CD4-positive, alpha-beta T cell treated with Interleukin-6 for 4 hours (primary cell): ENCODE measurements around the gene RXRA.

ENCODE experiments used
- DNase-seq: peaks from one replicate; pipeline ENCODE4 v3.0.0-alpha.2; 2020; ENCODE audit warnings: mixed read lengths

Gene RXRA

DNA sequence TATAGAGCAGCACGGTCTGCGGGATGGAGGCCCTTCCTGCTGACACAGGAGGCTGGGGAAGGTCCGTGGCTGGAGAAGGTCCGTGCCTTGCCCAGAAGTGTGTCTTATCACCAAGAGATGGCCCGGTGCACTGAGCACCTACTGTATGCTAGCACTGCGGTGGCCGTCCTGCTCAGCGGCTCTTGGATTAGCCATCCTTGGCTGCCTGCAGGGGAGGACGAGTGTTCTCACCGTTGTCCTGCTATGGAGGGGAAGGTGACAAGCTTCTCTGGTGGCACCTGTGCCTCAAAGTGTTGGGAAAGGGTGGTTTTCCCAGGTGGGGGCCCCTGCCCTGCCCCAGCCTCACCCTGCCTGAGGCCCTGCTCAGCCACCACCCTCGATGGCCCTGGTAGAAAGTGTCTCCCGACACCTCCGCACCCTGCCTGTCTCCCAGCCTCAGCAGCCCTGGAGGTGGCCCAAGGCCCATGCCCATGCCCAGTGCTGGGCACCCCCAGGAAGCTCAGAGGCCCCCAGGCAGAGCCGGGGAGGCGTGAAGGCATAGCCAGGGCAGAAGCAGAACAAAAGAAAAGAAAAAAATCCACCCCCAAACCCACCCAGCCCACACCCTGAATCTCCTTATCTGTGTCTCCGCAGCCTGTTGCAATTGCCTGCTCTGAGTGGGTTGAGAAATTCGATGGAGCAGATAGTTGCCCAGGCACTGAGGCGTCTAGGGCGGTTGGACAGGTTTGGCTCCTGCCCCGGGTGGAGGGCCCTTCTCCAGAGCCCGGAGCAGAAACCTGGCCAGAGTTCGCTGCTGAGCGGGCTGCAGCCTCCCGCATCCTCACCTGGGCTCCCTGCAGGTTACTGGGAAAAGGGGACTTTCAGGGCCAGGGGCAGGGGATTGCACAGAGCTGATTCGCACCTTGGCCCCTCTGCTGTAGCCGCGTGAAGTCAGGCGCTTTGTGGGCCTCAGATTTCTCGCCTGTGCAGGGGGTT lies 30.5 kb downstream of the RXRA start:
- DNase-seq: no peak

DNA sequence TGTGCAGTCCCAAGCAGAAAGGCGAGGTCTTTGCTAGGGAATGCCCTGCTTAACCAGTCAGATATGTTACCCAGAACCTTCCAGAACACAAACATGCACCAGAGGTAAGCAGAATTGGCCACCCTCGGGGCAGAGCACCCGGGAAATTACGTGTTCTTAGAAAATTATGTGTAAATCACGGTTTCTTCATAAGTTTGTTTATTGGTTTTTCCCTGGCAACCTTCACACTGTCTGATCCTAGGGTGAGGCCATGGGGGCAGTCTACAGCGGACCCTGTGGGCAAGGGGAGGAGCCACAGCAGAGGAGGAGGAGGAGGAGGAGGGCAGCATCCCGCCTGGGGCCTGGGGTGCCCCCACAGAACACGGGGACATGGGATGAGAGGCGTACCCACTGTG lies 31.4 kb downstream of the RXRA start:
- no peak for DNase-seq

DNA sequence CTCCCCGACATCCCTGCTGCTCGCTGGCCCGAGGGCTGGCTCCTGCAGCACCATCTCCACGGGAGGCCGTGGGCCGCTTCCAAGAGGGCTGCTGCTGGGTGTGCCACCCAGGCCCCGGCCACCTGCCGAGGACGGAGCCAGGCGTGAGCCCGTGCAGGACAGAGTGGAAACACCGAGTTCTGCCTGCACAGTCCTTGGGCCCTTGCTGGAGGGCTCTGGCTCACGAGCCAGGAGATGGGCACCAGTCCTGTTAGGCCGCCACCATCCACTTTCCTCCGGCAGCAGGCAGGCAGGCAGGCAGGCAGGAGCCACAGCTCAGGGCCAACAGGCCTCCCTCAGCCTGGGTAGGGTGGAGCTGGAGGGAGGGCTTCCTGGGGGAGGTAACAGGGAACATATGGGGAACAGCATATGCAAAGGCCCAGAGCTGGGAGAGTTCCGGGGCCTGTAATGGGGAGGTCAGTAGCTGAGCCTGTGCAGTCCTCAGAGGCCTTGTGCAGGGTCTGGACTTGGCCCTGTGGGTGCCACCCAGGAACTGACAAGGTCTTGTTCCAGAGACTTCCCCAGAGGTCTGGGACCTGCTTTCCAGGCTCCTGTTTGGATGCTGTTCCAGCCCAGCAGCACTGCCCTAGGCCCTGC lies 31.9 kb downstream of the RXRA start:
- no peak for DNase-seq

DNA sequence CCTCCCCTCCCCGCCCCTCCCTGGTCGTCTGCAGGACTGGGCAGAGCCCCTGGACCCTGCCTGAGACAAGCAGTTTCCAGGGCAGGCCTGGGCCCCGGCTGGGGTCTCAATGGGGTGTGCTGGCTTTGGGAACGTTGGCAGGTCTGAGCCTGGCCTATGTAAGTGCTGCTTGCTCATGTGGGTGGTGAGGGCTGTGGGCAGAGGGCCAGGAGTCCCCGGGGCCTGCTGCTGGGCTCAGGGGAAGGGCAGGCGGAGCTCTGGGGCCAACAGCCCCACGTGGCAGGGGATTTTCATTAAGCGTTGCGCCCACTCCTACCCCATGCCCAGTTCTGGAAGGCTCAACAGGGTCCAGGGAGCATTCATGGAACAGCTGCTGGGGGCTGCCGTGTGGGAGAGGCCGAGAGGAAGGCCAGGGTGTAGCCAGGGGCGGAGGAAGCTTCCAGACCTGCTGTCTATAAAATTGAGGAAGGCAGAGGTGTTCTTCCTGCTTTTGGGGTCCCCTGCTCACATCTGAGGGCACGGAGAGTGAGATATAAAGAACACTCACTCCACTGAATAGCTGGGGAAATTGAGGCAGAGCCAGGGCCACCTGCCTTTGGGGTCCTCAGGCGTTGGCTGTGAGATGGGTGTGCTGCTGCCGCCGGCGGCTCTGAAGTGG lies 32.5 kb downstream of the RXRA start:
- no peak for DNase-seq

DNA sequence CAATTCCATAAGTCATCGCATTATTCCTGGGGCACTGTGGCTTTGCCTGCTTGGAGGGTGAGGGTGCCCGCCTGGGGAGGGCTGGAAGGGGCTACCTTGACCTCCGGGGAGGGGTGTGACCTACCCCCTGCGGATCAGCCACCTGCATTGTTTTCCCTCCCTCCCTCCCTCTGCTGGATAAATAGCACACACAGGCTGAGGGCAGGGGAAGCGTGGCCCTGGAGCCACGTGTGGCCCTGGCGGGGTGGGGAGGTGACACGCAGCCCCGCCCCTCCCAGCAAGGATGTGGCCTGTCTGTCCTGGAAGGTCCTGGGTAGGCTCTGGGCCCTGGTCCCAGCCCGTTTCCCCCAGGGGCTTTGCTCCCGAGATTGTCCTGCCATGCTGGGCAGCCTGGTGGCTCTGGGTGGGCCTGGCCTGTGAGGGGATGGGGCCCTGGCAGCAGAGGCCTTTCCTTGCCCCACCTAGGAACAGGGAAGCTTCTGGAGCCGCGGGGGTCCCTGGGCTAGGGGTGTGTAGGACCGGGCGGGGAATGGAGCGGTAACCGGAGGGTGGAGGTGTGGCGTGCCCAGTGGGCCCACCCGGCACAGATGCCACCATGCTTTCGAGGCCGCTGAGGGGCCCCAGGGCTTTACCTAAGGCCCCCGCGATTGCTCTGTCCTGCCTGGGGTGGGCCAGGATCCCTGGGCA lies 33.4 kb downstream of the RXRA start:
- no peak for DNase-seq

DNA sequence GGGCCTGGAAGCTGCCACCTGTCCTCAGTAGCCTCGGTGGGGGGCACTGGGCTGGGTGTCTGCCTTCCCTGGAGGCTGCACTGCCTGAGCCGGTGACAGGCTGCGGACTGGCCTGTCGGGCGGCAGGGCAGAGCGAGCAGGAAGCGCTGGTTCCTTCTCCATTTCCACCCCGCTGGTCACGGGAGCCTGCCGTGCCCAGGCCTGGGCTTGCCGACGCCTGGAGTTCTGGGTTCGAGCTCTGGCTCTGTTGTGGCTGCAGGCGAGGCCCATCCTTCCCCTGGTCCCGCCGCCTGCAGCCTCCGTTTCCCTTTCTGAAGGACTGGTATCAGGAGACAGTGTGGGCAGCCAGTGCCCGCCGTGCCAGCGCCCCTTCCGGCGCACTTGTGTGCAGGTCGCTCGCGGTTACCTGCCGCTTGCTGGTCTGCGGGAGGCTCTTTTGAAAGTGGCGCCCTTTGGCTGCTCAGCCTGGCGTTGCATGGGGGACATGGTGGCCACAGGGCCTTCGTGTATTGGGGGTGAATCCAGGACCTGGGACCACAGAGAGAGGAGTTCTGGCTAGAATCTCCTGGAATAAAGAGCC lies 34.0 kb downstream of the RXRA start:
- DNase-seq: no peak

DNA sequence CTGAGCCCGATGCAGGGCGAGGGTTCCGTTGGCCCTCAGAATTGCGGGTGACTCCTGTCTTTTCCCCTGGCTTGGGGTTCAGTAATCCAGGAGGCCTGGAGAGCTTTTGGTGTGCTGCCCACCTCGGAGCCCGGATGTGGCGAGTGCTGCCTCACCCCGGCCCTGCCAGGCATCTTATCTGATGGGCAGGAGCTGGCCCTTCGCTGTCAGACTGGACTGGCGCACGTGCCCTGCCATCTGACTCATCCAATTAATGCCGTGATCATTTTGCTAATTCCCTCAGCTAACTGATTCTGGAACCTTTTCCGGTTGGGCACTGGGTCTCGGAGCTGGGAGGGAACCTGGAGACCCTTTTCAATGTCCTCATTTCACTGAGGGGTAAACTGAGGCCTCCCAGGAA lies 34.6 kb downstream of the RXRA start:
- no peak for DNase-seq

DNA sequence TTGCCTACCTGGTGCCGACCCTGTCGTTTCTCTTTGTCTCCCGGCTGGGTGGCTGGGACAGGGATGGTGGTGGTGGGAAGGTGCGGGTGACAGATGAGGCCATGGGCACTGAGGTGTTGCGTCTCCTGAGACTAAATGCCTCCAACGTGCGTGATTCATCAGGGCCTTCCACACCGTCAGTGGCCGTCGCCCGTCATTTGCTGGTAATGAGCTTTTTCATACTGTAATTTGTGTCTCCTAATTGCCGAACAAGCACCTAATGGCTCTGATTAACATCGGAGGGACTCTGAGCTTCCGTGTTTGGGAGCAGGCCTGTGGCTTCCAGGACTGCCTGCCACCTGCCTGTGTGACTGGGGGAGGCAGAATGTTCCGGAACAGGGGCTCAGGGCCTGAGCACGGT lies 35.2 kb downstream of the RXRA start:
- DNase-seq: no peak

DNA sequence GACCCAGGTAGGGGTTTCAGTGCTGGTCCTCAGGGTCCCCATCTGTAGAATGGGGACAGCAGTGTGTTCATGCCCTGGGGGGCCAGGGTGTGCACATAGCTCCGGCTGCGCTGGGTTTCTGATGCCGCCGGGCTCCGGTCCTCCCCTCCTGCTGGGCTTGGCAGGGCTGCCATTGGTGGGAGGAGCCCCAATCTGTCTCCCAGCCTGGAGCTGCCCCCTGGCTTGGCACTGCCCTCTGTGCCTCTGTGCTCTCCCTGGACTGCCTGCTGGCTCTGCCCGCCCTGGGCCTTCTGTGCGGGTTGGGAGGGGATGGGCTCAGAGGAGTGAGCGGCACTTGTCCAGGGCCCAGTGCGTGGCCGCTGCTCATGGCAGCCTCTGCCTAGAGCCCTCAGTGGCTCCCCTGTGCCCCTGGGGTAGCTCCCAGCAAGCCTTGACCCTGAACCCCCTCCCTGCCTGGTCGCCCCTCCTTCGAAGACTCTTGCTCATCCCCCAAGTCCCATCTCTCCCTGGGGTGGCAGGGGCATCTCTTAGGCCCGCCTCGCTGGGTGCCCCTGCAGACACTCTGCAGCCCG lies 35.7 kb downstream of the RXRA start:
- no peak for DNase-seq

DNA sequence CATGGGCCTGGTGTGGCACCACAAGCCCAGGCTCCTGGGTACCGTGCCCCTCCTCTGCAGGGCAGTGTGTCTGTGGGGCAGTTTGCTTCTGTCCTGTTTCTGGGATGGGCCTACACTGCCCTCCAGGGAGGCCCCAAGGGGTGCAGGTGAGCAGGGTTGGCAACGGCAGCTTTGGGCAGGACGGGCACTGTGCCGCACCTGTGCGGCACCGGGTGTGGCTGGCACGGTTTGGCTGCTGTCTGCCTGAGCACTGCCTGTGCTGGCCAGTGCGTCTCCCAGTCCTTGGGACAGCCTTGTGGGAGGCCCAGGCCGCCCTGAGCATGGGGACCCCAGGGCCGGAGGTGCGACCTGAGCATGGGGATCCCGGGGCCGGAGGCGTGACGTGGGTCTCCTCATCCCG lies 37.2 kb downstream of the RXRA start:
- DNase-seq: no peak

DNA sequence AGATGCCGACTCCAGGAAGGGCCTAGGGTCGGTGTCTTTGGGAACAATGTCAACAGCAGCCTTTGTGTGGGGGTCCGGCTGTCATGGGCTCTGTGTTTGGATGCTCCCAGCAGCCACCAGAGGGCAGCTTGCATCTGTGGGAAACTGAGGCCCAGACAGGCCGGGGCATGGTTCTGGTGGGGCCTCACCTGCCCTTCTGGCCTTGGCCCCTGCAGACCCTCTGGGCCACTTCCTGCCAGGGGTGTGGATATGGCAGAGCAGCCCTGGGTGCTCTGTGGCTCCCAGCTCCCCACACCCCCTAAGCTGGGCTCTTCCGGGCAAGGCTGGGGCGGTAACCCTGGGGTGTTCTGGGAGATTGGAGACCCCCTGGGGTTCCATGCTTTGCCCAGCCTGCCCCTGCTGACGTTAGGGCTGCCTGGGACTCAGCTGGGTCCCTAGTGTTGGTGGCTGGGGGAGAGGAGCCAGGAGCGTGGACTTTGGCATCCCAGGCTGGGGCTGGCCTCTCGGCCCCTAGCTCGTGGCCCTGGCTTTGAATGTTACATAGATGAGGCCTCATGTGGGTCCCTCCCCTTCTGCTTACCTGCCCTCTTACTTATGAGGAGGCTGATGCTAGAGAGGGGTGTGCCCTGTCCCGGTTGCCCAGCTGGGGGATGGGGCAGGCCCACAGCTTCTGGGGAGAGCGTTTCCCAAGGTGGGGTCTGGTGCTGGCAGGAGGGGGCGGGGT lies 38.3 kb downstream of the RXRA start:
- peak; percentile 22 for DNase-seq

DNA sequence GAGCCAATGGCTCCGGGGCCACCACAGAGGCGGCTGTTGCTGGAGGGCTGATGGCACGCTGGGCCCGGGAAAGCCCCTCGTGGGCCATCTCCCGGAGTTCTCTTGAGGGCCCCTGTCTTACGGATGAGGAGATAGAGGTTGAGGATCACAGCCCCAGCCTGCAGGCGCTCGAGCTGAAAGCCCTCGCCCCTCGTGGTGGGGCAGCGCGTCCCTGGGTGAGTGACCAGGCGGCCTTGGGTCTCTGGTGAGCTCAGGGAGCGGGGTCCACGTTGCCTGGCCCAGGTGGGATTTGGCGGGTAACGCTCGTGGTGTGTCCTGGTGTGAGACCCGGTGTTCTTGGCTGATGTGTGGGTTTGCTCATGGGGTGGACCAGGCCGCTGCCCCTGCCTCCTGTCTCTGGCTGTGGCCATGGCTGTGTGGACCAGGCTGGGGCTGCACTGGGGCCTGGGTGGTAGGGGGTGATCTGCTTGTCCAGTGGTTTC lies 38.9 kb downstream of the RXRA start:
- DNase-seq: no peak

DNA sequence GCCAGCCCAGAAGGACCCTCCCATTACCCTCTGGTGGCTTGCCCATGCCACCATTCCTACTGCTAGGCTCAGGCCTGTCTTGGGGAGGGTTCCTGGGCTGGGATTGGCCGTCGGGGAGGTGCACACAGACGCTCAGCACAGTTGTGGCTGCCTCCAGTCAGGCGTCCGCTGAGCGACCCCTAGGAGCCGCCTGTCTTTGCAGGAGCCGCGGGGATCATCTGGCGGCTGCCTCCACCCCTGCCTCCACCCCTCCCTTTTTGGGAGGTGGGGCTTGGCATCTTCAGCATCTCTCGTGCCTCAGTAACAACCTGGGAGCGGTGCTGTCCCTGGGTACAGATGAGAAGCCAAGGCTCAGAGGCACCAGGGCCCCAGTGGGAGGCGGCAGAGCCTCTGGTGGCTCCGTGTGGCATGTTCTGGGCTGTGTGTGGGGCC lies 39.6 kb downstream of the RXRA start:
- DNase-seq: no peak

DNA sequence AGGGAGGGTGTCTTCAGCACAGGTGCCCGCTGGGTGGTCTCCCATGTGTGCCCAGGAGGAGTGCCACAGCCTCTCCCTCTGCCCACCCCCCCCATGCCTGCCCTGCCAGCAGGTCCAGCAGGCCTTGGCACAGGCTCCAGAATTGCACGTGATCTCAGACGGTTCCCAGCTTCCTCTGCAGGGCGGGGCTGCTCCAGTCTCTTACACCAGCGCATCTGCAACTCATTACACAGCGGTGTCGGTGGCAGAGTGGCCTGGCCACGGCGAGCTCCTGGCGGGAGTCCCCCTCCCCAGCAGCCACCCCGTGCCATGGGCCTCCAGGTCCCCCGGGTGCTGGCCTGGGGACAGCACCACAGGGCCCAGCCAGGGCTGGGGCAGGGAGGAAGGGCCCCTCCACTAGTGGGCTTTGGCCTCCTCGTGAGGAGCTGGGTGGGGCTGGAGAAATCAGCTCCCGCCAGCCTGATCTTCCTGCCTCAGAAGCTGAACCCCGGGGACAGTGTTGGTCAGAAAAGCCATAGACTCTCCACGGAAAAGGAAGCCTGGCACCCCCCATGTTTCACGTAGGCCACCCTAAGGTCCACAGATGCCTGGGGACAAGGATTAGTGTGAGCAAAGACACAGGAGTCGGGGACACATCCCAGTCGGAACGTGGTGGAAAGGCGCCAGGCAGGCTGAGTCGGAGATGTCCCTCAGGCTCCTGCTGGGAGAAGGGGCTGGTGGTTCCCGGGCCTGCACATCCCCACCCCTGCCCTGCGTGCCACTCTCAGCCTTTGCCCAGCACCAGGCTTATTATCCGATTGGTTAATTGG lies 40.2 kb downstream of the RXRA start:
- no peak for DNase-seq

DNA sequence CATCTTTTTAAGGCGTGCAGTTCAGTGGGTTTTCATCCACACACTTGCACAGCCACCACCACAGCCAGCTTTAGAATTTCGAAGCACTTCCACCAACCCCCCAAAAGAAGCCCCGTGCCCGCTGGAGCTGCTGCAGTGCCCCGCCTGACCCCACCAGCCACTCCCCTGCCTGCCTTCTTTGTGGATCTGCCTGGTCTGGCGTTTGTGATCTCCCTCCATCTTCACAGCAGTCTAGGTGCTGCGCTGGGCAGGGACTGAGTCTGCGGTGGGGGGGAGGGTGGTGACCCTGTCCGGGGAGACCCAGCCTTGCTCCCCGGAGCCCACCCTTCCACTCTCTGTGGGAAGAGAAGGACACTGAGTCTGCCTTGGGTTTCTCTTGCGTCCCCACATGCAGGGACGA lies 40.8 kb downstream of the RXRA start:
- no peak for DNase-seq

DNA sequence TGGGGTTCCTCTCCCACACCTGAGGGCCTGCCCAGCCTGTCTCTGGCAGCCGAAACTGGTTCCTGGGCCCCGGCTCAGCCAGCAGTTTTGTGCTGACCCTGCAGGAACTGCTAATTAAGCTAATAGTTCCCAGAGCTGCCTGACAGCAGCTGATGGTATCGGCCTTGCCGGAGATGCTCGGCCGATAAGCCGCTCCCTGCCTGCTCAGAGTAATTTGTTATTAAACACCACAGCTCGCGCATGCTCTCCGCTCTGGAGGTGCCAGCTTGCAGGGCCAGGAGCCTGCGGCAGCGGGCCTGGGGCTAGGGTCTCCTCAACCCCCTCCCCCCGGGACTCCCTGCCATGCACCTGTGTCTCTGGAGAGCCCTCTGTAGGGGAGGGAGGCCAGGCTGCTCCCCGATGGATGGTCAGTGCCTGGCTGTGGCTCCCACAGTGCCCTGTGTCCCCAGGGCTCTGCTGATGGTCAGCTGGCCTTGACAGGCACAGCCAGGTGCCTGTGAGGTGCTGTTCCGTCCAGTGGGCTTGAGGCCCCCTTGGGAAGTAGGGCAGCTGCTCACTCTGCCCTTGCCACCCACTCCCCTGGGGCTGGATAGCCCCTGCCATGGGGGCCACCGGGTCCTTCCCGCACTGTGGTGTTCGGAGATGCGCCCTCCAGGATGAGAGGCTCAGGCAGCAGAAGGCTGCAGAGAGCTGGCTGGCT lies 41.7 kb downstream of the RXRA start:
- no peak for DNase-seq

DNA sequence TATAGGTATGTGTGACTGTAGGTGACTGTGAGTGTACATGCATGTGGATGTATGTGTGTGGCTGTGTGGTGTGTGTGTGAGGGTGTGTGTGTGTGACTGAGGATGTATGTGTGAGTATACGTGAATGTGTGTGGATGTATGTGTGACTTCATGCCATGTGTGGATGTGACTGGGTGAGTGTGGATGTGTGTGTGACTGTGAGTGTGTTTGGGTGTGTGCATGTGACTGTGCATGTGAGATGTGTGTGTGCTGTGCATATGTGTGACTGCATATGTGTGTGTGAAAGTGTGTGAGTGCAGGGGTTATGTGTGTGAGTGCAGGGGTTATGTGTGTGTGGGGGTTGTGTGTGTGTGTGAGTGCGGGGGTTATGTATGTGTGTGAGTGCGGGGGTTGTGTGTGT lies 42.3 kb downstream of the RXRA start:
- no peak for DNase-seq

DNA sequence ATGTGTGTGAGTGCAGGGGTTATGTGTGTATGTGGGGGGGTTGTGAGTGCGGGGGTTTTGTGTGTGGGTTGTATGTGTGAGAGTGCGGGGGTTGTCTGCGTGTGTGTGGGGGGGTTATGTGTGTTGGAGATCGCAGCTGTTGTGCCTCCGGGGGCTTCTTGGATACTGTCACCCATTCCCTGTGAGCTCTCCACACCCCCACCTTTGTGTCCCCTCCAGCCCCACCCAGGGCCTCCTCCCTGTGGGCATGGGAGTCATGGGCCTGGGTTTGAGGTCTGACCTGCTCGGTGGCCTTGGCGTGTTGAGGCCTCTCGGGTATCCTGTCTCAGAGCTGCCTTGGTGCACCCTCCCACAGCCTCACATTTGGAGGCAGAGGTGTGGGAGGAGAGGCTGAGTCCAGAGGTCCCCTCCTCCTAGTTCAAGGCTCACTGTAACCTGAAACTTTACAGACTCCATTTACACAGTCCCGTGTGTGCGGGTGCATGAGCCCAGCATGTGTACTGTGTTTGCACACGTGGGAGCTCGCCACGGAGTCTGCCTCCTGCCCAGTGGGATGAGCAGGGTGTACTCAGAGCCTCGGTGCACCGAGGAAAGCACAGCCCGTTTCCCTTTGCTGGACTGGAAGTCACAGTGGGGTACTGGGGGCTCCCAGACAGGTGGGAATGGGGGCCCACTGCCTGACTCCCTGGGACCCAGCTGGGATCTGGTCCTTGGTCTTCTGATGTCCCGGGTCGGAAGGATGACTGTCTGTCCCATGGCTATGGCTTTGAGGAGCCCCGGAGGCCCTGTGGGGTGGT lies 43.4 kb downstream of the RXRA start:
- DNase-seq: no peak

DNA sequence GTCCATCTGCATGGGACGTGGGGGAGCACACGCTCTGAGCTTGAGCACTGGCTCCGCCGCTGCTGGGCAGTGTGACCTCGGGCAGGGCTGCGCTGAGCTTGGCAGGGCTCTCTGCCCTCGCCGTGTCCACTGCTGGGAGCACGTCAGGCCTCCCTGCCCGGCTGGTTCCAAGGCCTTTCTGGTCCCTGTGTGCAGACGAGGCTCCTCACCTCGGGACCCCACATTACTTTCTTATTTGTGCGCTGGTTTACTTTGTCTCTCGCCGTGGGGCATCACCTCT lies 43.9 kb downstream of the RXRA start:
- no peak for DNase-seq
